Erythroblast (primary cell): ENCODE results near the gene CDC14B.

ENCODE experiments used
- GATA1 ChIP-seq: IDR thresholded peaks from 2 replicates; pipeline ENCODE4 v1.6.1; 2011; ENCODE audit warnings: low read depth, mild to moderate bottlenecking, control low read depth, low read length, moderate library complexity
- POLR2A ChIP-seq: IDR thresholded peaks from 2 replicates; pipeline ENCODE4 v1.6.1; 2011; ENCODE audit warnings: mild to moderate bottlenecking, low read length

- TF ChIP-seq POLR2A (no peak), GATA1 (no peak)
Measured at GRCh38 chr9:96581301-96581700, 38.3 kb downstream of the CDC14B start.
